BE2C (cell line): Measurements from ENCODE around the gene POLR2M.
A peak's percentile ranks its signal among the peaks of the same experiment; 100 is the strongest.

Experiments used
- DNase-seq: peaks from one replicate; pipeline ENCODE4 v3.0.0-alpha.2; 2020
- H3K27me3 ChIP-seq: fragments of 250-450 bp; sonication (Bioruptor Pico); 2 replicates; pipeline ENCODE4 v1.5.1; 2020; ENCODE audit warnings: mild to moderate bottlenecking
- H3K36me3 ChIP-seq: fragments of 250-450 bp; sonication (Bioruptor Pico); 2 replicates; pipeline ENCODE4 v1.5.1; 2020; ENCODE audit warnings: mild to moderate bottlenecking
- H3K4me1 ChIP-seq: fragments of 250-450 bp; sonication (Bioruptor Pico); 2 replicates; pipeline ENCODE4 v1.5.1; 2020
- H3K4me3 ChIP-seq: 2 replicates; pipeline ENCODE4 v1.5.1; 2011; ENCODE audit warnings: low read depth, low read length
- H3K9me3 ChIP-seq: fragments of 250-450 bp; sonication (Bioruptor Pico); 2 replicates; pipeline ENCODE4 v1.5.1; 2020
- TF ChIP-seq, protein P1 (sequence below): IDR thresholded peaks from 2 replicates; pipeline ENCODE4 v1.5.1; 2012; ENCODE audit warnings: mild to moderate bottlenecking, low read depth, low read length

POLR2M gene

DNA sequence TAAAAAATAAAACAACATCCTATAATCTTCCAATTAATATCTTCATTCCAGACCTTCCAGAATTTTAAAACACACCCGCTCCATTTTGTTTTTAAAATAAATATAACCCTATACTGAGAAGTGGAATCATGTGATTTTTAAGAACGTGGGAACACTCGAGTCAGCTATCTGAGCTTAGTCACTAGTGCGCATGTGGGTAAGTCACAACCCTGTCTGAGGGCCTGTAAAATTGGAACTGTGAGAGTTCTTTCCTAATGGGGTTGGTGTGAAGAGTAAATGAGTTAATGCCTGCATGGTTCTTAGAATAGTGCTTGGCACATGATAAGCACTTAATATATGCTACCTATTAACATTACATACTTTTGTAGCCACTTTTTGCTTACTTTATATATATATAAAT is 19.9 kb upstream of the POLR2M start:
- H3K4me1 ChIP-seq = no peaks in the 10 kb centered on the region
- no peaks in the 10 kb centered on the region for H3K36me3 ChIP-seq
- no peak for DNase-seq
- H3K27me3 ChIP-seq = no peaks in the 10 kb centered on the region
- TF ChIP-seq, protein P1, sequence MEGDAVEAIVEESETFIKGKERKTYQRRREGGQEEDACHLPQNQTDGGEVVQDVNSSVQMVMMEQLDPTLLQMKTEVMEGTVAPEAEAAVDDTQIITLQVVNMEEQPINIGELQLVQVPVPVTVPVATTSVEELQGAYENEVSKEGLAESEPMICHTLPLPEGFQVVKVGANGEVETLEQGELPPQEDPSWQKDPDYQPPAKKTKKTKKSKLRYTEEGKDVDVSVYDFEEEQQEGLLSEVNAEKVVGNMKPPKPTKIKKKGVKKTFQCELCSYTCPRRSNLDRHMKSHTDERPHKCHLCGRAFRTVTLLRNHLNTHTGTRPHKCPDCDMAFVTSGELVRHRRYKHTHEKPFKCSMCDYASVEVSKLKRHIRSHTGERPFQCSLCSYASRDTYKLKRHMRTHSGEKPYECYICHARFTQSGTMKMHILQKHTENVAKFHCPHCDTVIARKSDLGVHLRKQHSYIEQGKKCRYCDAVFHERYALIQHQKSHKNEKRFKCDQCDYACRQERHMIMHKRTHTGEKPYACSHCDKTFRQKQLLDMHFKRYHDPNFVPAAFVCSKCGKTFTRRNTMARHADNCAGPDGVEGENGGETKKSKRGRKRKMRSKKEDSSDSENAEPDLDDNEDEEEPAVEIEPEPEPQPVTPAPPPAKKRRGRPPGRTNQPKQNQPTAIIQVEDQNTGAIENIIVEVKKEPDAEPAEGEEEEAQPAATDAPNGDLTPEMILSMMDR = no peak
- H3K9me3 ChIP-seq = no peaks in the 10 kb centered on the region
- no peak overlapping the region for H3K4me3 ChIP-seq

DNA sequence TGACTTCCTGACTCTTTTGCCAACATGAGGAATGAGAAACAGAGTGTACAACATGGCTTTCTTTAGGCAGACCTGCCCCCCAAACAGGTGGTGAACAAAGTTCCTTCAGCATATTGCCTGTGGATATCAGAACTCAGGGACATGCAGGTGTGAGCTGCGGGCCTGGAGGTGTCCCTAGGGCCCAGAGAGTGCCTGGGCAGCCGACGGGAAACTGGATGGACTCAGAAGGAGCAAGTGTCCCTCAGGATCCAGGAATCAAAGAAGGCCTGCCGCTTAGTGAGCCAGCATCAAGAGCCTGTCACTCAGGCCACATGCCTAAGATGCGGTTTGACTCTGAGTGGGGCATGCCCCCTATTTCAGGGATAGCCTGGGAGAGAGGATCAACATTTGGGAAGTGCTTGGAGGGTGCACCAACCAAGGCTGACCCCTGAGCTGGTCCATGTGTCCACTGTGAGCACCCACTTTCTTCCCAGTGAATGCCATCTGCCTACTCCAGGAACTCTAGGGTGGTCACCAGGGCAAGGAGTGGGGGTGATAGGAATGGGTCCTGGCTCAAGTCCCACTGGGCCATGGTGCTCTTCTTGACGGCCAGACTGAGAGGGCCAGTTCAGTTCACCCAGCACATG is 16.1 kb upstream of the POLR2M start:
- Histone ChIP-seq H3K4me1 (no peaks in the 10 kb centered on the region; the same call in 1 of the 2 replicates), H3K27me3 (no peaks in the 10 kb centered on the region), H3K36me3 (no peaks in the 10 kb centered on the region), H3K9me3 (no peaks in the 10 kb centered on the region), H3K4me3 (no peak overlapping the region)
- TF ChIP-seq, protein P1 = no peak
- DNase-seq = no peak

DNA sequence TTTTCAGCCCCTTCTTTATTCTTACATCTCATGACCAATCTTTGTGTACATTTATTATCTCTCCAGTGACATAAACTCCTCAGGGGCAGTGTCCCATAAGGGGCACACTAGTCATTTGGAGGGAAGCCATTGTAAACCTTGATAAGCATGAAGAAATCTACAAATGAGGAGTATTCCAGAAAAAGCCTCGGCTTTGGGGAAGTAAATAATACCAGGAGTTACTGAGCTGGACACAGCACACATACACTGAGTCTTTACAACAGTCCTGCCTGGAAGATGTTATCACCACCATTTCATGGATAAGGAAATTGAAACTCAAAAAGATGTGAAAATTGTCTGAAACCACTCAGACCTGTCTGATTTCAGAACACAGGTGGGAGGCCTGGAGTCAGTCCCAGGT is 15.4 kb upstream of the POLR2M start:
- Histone ChIP-seq H3K9me3 (no peaks in the 10 kb centered on the region), H3K4me3 (no peak overlapping the region), H3K4me1 (peaks cover 5% of the 10 kb centered on the region; the same call in 1 of the 2 replicates), H3K36me3 (no peaks in the 10 kb centered on the region), H3K27me3 (no peaks in the 10 kb centered on the region)
- DNase-seq = no peak
- TF ChIP-seq, protein P1 = no peak

DNA sequence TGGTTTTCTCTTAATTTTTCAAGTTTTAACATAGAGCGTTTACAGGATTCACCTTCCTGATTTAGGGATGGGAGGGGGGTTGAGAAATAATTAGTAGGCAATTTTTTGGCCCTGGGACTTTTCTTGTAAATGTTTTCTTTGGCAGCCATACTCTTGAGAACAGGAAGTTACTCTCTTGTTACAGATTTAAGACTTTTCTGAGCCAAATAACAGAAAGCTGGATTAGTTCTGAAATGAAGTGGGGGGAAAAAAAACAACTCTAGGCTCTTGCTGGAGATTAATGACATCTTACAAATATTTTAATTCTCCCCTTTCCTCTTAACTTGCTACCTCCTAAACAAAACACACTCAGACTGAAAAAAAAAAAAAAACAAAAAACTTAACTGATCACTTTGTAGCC is 13.8 kb upstream of the POLR2M start:
- Histone ChIP-seq H3K27me3 (no peaks in the 10 kb centered on the region), H3K36me3 (no peaks in the 10 kb centered on the region), H3K4me1 (peaks cover 12% of the 10 kb centered on the region; the same call in 1 of the 2 replicates), H3K4me3 (no peak overlapping the region), H3K9me3 (no peaks in the 10 kb centered on the region)
- no peak for DNase-seq
- TF ChIP-seq, protein P1 = no peak

DNA sequence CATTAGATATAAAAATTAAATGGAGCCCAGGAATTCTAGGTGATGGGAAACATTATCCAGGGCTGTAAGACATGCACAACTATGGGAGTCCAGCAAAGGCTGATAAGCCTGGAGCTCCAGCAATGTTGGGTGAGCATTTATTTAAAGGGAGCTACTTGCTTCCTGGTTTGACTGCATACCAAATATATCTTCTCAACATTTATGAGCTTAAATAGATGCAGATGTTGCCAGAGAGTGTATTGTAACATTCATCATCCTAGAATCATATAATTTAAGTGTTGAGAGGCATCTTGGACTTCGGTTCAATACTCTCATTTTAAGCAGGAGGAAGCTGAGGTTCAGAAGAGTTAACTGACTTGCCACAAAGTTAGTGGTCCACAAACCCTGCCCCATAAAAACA is 12.2 kb upstream of the POLR2M start:
- H3K36me3 ChIP-seq = no peaks in the 10 kb centered on the region
- no peak for DNase-seq
- H3K9me3 ChIP-seq = no peaks in the 10 kb centered on the region

DNA sequence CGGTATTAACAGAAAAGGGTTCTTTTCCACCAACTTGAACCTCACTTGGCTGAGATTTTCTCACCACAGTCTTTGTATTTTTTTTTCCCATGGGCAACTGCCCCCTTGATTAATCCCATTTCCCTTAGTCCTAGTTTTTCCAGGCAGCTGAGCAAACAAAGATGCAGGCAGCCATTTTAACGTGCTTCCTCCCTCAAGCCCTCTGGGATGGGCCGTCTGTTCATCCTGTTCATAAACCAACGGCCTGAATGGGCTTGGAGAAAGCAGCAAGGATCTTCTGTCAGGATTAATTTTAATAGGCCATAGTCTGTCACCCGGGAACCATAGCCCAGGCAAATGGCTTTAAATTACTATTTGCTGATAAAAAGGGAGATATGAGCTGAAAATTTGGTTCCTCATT is 10.4 kb upstream of the POLR2M start:
- Histone ChIP-seq H3K4me1 (peaks cover 12% of the 10 kb centered on the region; the same call in 1 of the 2 replicates), H3K4me3 (no peak overlapping the region), H3K27me3 (no peaks in the 10 kb centered on the region), H3K9me3 (no peaks in the 10 kb centered on the region), H3K36me3 (no peaks in the 10 kb centered on the region)
- peak; percentile 19 for DNase-seq
- TF ChIP-seq, protein P1 = no peak

More for the DNA sequence above, 12.2 kb upstream of the POLR2M start:
- H3K4me3 ChIP-seq = no peak overlapping the region
- TF ChIP-seq, protein P1 = no peak
- no peaks in the 10 kb centered on the region for H3K27me3 ChIP-seq
- peaks cover 12% of the 10 kb centered on the region; the same call in 1 of the 2 replicates for H3K4me1 ChIP-seq
